ENCODE measurements around the gene ACADM. TPM values are rescaled to one million over a fixed set of nuclear protein-coding genes. Genes with fewer than 3 reads are reported as not detected.

The ACADM gene
- total RNA-seq, 1 donor from 2014 or later: 70.3 TPM

DNA sequence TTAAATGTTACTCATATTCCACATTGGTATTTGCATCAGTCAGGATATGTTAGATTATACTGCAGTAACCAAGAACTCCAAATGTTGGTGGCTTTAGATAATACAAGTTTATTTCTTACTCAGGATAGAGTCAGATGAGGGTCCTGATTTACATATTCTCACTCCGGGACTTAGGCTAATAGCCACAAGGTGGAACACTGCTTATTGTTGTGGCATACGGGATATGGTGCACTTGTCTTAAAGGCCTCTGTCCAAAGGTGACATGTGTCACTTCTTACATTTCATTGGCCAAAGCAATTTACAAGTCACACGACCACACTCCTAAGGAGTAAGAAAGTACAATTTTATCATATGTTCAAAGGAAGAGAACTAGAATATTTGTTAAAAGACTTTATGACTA, 28.5 kb upstream of the ACADM start:
- no peaks in the 10 kb centered on the region for H3K9me3 Mint-ChIP-seq (ENCODE audit: unreplicated experiment)
- TF ChIP-seq, protein P1, sequence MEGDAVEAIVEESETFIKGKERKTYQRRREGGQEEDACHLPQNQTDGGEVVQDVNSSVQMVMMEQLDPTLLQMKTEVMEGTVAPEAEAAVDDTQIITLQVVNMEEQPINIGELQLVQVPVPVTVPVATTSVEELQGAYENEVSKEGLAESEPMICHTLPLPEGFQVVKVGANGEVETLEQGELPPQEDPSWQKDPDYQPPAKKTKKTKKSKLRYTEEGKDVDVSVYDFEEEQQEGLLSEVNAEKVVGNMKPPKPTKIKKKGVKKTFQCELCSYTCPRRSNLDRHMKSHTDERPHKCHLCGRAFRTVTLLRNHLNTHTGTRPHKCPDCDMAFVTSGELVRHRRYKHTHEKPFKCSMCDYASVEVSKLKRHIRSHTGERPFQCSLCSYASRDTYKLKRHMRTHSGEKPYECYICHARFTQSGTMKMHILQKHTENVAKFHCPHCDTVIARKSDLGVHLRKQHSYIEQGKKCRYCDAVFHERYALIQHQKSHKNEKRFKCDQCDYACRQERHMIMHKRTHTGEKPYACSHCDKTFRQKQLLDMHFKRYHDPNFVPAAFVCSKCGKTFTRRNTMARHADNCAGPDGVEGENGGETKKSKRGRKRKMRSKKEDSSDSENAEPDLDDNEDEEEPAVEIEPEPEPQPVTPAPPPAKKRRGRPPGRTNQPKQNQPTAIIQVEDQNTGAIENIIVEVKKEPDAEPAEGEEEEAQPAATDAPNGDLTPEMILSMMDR (IDR thresholded peaks at IDR 0.05; ENCODE audit: partially characterized antibody, unreplicated experiment): no peak
- H3K27me3 Mint-ChIP-seq (ENCODE audit: unreplicated experiment): no peaks in the 10 kb centered on the region
- DNase-seq: no peak
- H3K36me3 Mint-ChIP-seq (ENCODE audit: unreplicated experiment): no peaks in the 10 kb centered on the region
- H3K27ac Mint-ChIP-seq (ENCODE audit: unreplicated experiment): no peak overlapping the region
- no peak overlapping the region for H3K4me3 Mint-ChIP-seq (ENCODE audit: unreplicated experiment)
- H3K4me1 Mint-ChIP-seq (ENCODE audit: low read depth, unreplicated experiment): no peaks in the 10 kb centered on the region

DNA sequence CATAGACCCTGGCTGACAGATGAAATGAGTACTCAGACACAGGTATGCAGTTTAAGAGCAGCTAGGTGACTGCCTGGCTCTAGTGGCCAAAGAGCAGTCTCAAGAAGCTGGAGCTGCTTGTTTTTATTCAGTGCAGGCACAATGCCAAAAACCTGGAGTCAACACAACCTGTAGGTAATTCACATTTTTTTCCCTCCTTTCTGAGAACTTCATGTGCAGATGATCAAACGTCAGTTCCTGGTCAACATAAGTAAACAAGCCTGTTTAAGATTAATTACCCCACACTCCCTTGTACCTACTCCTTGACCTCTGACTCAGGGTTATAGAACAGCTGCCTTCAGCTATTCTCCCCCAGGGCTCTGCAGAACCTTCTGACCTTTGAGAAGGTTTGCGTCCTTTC, 17.3 kb upstream of the ACADM start:
- Mint-ChIP-seq H3K4me3 (ENCODE audit: unreplicated experiment) (no peak overlapping the region), H3K4me1 (ENCODE audit: low read depth, unreplicated experiment) (no peaks in the 10 kb centered on the region), H3K36me3 (ENCODE audit: unreplicated experiment) (no peaks in the 10 kb centered on the region), H3K27me3 (ENCODE audit: unreplicated experiment) (no peaks in the 10 kb centered on the region), H3K27ac (ENCODE audit: unreplicated experiment) (no peak overlapping the region), H3K9me3 (ENCODE audit: unreplicated experiment) (peaks cover 1% of the 10 kb centered on the region)
- no peak for DNase-seq
- TF ChIP-seq, protein P1 (IDR thresholded peaks at IDR 0.05; ENCODE audit: partially characterized antibody, unreplicated experiment): no peak

DNA sequence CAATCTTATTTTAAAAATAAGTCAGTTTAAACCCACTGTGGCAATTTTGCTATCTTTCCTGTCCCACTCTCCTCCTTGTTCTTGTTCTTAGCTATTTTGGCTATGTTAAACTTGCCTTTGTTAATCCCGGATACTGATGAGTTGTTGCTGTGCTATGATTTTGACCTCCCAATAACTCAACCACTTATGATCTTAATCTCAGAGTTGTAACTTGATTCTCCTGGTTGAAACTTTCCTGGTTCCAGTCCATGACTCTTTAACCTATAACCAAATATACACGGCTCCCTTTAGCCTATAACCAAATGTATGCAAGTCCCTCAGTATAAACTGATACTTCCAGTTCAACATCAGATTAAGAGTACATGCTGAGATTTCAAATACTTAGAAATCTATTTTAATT, 15.6 kb upstream of the ACADM start:
- Mint-ChIP-seq H3K4me1 (ENCODE audit: low read depth, unreplicated experiment) (no peaks in the 10 kb centered on the region), H3K27ac (ENCODE audit: unreplicated experiment) (no peak overlapping the region), H3K4me3 (ENCODE audit: unreplicated experiment) (no peak overlapping the region), H3K9me3 (ENCODE audit: unreplicated experiment) (no peaks in the 10 kb centered on the region), H3K27me3 (ENCODE audit: unreplicated experiment) (no peaks in the 10 kb centered on the region), H3K36me3 (ENCODE audit: unreplicated experiment) (no peaks in the 10 kb centered on the region)
- DNase-seq: no peak
- TF ChIP-seq, protein P1 (IDR thresholded peaks at IDR 0.05; ENCODE audit: partially characterized antibody, unreplicated experiment): no peak

DNA sequence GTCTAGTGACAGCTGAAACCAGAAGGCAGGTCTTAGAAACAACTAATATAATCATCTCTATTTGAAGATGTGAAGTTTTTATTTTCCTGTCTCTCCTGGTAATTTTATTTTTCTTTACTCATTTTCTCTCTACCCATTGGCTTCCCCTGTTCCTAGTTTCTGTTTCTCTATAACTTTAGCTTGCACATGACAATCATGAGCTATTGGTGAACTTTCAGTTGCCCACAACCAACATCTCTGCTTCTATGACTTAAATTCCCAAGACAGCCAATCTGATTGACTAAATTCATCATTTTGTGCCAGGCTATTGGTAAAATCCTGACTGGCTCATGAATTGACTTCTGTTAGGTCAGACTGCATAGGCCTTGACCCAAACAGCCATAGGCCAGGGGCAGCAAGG, 13.7 kb upstream of the ACADM start:
- no peaks in the 10 kb centered on the region for H3K36me3 Mint-ChIP-seq (ENCODE audit: unreplicated experiment)
- no peak overlapping the region for H3K4me3 Mint-ChIP-seq (ENCODE audit: unreplicated experiment)
- TF ChIP-seq, protein P1 (IDR thresholded peaks at IDR 0.05; ENCODE audit: partially characterized antibody, unreplicated experiment): no peak
- no peaks in the 10 kb centered on the region for H3K27me3 Mint-ChIP-seq (ENCODE audit: unreplicated experiment)
- H3K27ac Mint-ChIP-seq (ENCODE audit: unreplicated experiment): no peak overlapping the region
- H3K9me3 Mint-ChIP-seq (ENCODE audit: unreplicated experiment): no peaks in the 10 kb centered on the region
- DNase-seq: no peak
- no peaks in the 10 kb centered on the region for H3K4me1 Mint-ChIP-seq (ENCODE audit: low read depth, unreplicated experiment)

DNA sequence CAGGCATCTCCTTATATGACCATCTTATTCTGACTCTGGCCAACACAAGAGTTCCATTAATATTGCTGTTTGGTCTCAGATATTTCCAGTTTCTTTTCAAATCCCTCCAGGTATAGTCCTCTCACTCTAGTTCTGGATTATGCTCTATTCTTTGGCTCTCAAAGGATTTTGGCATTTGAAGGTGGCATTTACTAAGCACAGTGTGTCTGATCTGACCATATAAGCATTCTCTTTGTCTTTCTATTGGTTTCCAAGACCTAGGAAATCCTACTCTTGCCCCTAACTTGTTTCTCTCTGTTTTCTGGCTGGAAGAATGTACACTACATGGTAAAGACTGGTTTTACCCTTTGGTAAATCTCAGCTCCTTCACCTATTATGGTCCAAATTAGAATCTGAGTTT, 12.7 kb upstream of the ACADM start:
- DNase-seq: no peak
- Mint-ChIP-seq H3K27ac (ENCODE audit: unreplicated experiment) (no peak overlapping the region), H3K27me3 (ENCODE audit: unreplicated experiment) (no peaks in the 10 kb centered on the region), H3K36me3 (ENCODE audit: unreplicated experiment) (no peaks in the 10 kb centered on the region), H3K4me1 (ENCODE audit: low read depth, unreplicated experiment) (no peaks in the 10 kb centered on the region), H3K4me3 (ENCODE audit: unreplicated experiment) (no peak overlapping the region), H3K9me3 (ENCODE audit: unreplicated experiment) (no peaks in the 10 kb centered on the region)
- TF ChIP-seq, protein P1 (IDR thresholded peaks at IDR 0.05; ENCODE audit: partially characterized antibody, unreplicated experiment): no peak
